HS-27A (cell line): ENCODE measurements around the gene CTH.
A peak's percentile ranks its signal among the peaks of the same experiment; 100 is the strongest.
"Not testable (repeated sequence)": the region's sequence is repeated elsewhere in the genome, so short reads cannot be mapped to it uniquely, and the experiment has no call there.

Experiments used
- DNase-seq: peaks from one replicate; pipeline ENCODE4 v3.0.0-alpha.2; 2012; ENCODE audit warnings: low read depth, missing footprints

Gene CTH

GRCh38 chr1:70455291-70455690 lies 44.2 kb downstream of the CTH start:
- no peak for DNase-seq

- no peak for DNase-seq
Measured at GRCh38 chr1:70458131-70458530, 47.1 kb downstream of the CTH start.

DNA sequence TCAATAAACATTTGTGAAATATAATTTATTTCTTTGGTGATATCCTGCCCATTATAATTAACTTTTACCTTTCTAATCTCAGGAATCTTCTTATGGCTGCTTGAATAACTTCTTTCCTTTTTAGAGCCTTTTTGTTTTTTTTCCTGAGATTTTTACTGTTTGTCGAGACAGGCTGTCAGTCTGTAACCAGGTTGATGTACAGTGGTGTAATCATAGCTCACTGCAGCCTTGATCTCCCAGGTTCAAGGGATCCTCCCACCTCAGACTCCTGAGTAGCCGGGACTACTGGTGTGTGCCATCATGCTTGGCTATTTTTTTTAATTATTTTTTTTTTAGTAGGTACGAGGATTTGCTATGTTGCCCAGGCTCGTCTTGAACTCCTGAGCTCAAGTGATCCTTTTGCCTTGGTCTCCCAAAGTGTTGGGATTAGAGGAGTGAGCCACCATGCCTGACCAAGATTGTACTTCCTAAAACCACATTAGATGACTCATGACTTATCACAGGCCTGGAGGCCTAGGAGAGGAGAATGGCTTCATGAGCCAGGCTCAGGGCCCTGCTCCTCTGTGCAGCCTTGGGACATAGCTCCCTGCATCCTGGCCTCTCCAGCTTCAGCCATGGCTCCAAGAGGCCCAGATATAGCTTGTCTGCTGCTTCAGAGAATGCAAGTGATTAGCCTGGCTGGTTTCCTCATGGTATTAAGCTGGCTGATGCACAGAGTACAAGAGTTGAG lies 48.6 kb downstream of the CTH start:
- DNase-seq: peak; percentile 9

GRCh38 chr1:70460740-70461713 lies 50.0 kb downstream of the CTH start:
- DNase-seq: not testable (repeated sequence)

DNA sequence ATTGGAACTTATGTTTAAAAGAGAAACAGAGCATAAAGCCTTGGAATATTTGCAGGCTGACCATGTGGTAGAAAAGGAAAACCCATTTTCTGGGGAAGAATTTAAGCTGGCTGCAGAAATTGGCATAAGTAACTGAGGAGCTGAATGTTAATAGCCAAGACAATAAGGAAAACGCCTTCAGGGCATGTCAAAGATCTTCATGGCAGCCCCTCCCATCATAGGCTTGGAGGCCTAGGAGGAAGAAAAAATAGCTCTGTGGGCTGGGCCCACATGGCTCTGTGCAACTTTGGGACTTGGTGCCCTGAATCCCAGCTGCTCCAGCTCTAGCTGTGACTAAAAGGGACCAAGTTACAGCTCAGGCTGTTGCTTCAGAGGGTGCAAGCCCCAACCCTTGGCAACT lies 51.5 kb downstream of the CTH start:
- no peak for DNase-seq

DNA sequence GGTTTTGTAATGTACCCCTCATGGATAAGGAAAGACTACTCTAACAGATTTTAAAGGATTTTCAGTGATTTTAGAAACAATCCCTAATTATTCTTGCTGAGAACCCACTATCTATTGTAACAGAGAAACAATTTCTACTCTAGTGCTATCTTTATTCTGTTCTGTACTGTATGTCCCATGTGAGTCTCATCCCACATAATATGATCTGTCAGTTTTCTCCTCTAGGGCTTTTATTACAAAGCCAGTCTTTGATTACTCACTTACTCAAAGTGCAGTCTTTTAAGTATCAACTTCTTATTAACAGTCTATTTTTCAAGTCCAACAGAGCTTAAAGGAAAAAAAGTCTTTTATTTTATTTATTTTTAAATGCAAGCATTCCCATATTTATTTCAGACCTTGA lies 54.8 kb downstream of the CTH start:
- DNase-seq: no peak

- DNase-seq: no peak
Measured at GRCh38 chr1:70467531-70467930, 56.5 kb downstream of the CTH start.

DNA sequence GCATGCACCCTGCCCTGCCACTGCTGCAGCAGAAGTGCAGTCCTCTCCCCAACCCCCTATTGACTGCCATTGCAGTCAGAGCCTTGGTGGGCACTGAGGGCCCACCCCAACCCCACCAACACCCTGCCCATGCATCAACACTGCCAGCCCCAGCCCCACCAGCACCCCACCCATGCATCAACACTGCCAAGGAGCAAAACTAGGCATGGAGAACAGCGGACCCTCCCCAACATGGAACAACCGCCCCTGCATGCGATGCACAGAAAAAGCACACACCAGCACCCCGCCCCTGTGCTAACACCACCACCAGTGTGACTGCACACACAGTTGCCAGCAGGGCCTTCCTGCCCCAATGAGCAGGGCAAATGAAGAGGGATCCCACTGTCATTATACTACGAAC lies 57.1 kb downstream of the CTH start:
- no peak for DNase-seq

- not testable (repeated sequence) for DNase-seq
Measured at GRCh38 chr1:70469184-70469583, 58.1 kb downstream of the CTH start.

DNA sequence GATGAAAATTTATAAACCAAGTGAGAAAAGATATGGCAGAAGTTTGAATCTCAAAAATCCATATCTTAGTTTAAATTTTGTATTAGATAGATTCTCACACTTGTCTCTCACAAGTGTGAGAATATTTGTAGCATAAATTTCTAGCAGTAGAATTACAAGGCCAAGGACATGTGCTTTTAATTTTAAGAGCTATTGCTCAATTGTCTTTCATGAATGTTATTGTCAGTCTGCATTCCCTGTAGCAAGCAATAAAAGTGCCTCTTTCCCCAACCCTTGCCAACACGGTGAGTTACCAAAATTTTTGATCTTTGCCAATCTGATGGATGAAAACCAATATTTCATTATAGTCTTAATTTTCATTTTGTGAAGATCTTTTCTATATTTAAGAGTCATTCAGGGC lies 64.0 kb downstream of the CTH start:
- no peak for DNase-seq

DNA sequence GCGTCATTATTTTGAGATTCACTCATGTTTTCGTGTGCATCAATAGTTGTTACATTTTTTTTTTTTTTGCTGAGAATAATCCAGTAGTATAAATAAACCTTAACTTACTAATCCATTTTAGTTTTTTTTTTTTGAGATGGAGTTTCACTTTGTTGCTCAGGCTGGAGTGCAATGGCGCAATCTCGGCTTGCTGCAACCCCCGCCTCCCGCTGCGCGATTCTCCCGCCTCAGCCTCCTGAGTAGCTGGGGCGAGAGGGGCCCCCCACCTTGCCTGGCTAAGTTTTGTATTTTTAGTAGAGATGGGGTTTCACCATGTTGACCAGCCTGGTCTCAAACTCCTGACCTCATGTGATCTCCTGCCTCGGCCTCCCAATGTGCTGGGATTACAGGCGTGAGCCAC lies 66.0 kb downstream of the CTH start:
- DNase-seq: no peak

GRCh38 chr1:70477905-70478304 lies 66.8 kb downstream of the CTH start:
- DNase-seq: not testable (repeated sequence)

GRCh38 chr1:70483342-70483741 lies 72.3 kb downstream of the CTH start:
- no peak for DNase-seq

DNA sequence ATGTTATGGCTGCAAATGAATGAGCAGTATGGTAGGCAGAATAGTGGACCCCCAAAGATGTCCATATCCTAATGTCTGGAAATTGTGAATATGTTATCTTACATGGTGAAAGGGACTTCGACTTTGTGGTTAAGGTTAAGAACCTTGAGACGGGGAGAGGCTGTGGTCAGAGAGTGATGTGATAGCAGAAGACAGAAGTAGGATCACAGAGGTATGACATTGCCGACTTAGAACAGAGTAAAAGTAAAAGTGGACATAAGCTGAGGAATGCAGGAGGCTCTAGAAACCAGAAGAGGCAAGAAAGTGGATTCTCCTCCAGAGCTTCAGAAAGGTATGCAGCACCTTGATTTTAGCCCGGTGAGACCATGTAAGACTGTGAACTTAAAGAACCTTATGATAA lies 74.6 kb downstream of the CTH start:
- no peak for DNase-seq

GRCh38 chr1:70486676-70487458 lies 75.8 kb downstream of the CTH start:
- DNase-seq: peak; percentile 53

- no peak for DNase-seq
Measured at GRCh38 chr1:70487459-70487815, 76.4 kb downstream of the CTH start.

DNA sequence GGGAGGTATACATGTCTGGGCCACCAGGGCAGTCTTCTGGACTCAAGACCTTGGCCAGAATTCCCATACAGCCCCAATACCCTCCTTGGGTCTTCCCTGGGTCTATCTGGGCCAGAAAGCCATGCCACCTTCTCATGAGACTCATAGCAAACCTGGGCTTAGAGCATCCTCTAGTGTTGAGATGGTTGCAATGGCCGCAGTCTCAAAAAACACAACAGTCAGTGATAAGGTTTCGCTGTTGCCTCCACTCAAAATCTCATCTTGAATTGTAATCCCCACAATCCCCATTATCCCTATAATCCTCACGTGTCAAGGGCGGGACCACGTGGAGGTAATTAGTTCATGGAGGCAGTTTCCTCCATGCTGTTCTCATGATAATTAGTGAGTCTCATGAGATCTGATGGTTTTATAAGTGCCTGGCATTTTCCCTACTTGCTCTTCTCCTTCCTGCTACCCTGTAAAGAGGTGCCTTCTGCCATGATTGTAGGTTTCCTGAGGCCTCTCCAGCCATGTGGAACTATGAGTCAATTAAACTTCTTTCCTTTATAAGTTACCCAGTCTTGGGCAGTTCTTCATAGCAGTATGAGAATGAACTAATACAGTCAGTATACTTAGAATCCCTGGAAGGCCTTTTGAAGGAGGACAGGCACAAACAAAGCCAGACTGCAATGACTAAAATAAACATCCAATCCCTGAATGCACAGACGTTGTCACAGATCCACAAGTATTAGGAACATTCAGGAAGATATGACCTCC lies 77.0 kb downstream of the CTH start:
- no peak for DNase-seq
